Measurements from ENCODE around the gene PCMT1. TPM values are rescaled to one million over a fixed set of nuclear protein-coding genes. Genes with fewer than 3 reads are reported as not detected.

Gene PCMT1
- total and polyA plus RNA-seq, 2 donors: 60.3 to 70.6 TPM

GRCh38 chr6:149815788-149816187 is 66.2 kb downstream of the PCMT1 start:
- no peaks in the 10 kb centered on the region for H3K9me3 ChIP-seq (ENCODE audit: control insufficient read depth in 2 of 2, insufficient read depth in 1 of 2, low read length in 1 of 2)
- no peak for DNase-seq (ENCODE audit: low read depth in 6 of 9, low spot score in 9 of 9)
- no peaks in the 10 kb centered on the region for H3K27me3 ChIP-seq (ENCODE audit: control insufficient read depth in 2 of 2, insufficient read depth in 1 of 2, low read length in 1 of 2)
- H3K27ac ChIP-seq (ENCODE audit: low read depth in 1 of 2, low read length in 1 of 2): no peak overlapping the region
- 98% methylated on average over 4 of the region's 4 CpGs for WGBS
- H3K4me1 ChIP-seq (ENCODE audit: control insufficient read depth in 2 of 2, insufficient read depth in 2 of 2, low read length in 2 of 2): no peaks in the 10 kb centered on the region
- H3K4me3 ChIP-seq (ENCODE audit: low read length in 2 of 2): no peak overlapping the region
- peaks cover 0 to 10% of the 10 kb centered on the region in 2 donors for H3K36me3 ChIP-seq (ENCODE audit: control insufficient read depth in 2 of 2, insufficient read depth in 2 of 2, low read length in 1 of 2)

GRCh38 chr6:149820506-149820905 is 71.0 kb downstream of the PCMT1 start:
- Histone ChIP-seq H3K4me3 (ENCODE audit: low read length in 2 of 2) (no peak overlapping the region), H3K36me3 (ENCODE audit: control insufficient read depth in 2 of 2, insufficient read depth in 2 of 2, low read length in 1 of 2) (no peaks in the 10 kb centered on the region), H3K9me3 (ENCODE audit: control insufficient read depth in 2 of 2, insufficient read depth in 1 of 2, low read length in 1 of 2) (no peaks in the 10 kb centered on the region), H3K4me1 (ENCODE audit: control insufficient read depth in 2 of 2, insufficient read depth in 2 of 2, low read length in 2 of 2) (no peaks in the 10 kb centered on the region), H3K27me3 (ENCODE audit: control insufficient read depth in 2 of 2, insufficient read depth in 1 of 2, low read length in 1 of 2) (no peaks in the 10 kb centered on the region), H3K27ac (ENCODE audit: low read depth in 1 of 2, low read length in 1 of 2) (no peak overlapping the region)
- 98% methylated on average over 7 of the region's 7 CpGs for WGBS
- DNase-seq (ENCODE audit: low read depth in 6 of 9, low spot score in 9 of 9): no peak

- no peaks in the 10 kb centered on the region for H3K9me3 ChIP-seq (ENCODE audit: control insufficient read depth in 2 of 2, insufficient read depth in 1 of 2, low read length in 1 of 2)
- no peak for DNase-seq (ENCODE audit: low read depth in 6 of 9, low spot score in 9 of 9)
- no peaks in the 10 kb centered on the region for H3K27me3 ChIP-seq (ENCODE audit: control insufficient read depth in 2 of 2, insufficient read depth in 1 of 2, low read length in 1 of 2)
- no peak overlapping the region for H3K4me3 ChIP-seq (ENCODE audit: low read length in 2 of 2)
- 98% methylated on average over 1 of the region's 1 CpG for WGBS
- H3K27ac ChIP-seq (ENCODE audit: low read depth in 1 of 2, low read length in 1 of 2): no peak overlapping the region
- no peaks in the 10 kb centered on the region for H3K36me3 ChIP-seq (ENCODE audit: control insufficient read depth in 2 of 2, insufficient read depth in 2 of 2, low read length in 1 of 2)
- no peaks in the 10 kb centered on the region for H3K4me1 ChIP-seq (ENCODE audit: control insufficient read depth in 2 of 2, insufficient read depth in 2 of 2, low read length in 2 of 2)
These were observed 72.0 kb downstream of the PCMT1 start for GRCh38 chr6:149821492-149821891.

- no peak overlapping the region for H3K4me3 ChIP-seq (ENCODE audit: low read length in 2 of 2)
- no peak overlapping the region for H3K27ac ChIP-seq (ENCODE audit: low read depth in 1 of 2, low read length in 1 of 2)
- no peaks in the 10 kb centered on the region for H3K9me3 ChIP-seq (ENCODE audit: control insufficient read depth in 2 of 2, insufficient read depth in 1 of 2, low read length in 1 of 2)
- no peaks in the 10 kb centered on the region for H3K36me3 ChIP-seq (ENCODE audit: control insufficient read depth in 2 of 2, insufficient read depth in 2 of 2, low read length in 1 of 2)
- DNase-seq (ENCODE audit: low read depth in 6 of 9, low spot score in 9 of 9): no peak
- no peaks in the 10 kb centered on the region for H3K27me3 ChIP-seq (ENCODE audit: control insufficient read depth in 2 of 2, insufficient read depth in 1 of 2, low read length in 1 of 2)
- H3K4me1 ChIP-seq (ENCODE audit: control insufficient read depth in 2 of 2, insufficient read depth in 2 of 2, low read length in 2 of 2): no peaks in the 10 kb centered on the region
- WGBS: 94% methylated on average over 4 of the region's 4 CpGs
These were observed 73.5 kb downstream of the PCMT1 start for GRCh38 chr6:149823013-149823412.

- no peaks in the 10 kb centered on the region for H3K27me3 ChIP-seq (ENCODE audit: control insufficient read depth in 2 of 2, insufficient read depth in 1 of 2, low read length in 1 of 2)
- no peak for DNase-seq (ENCODE audit: low read depth in 6 of 9, low spot score in 9 of 9)
- H3K36me3 ChIP-seq (ENCODE audit: control insufficient read depth in 2 of 2, insufficient read depth in 2 of 2, low read length in 1 of 2): no peaks in the 10 kb centered on the region
- no peaks in the 10 kb centered on the region for H3K9me3 ChIP-seq (ENCODE audit: control insufficient read depth in 2 of 2, insufficient read depth in 1 of 2, low read length in 1 of 2)
- no peak overlapping the region for H3K4me3 ChIP-seq (ENCODE audit: low read length in 2 of 2)
- H3K27ac ChIP-seq (ENCODE audit: low read depth in 1 of 2, low read length in 1 of 2): no peak overlapping the region
- H3K4me1 ChIP-seq (ENCODE audit: control insufficient read depth in 2 of 2, insufficient read depth in 2 of 2, low read length in 2 of 2): no peaks in the 10 kb centered on the region
- 97% methylated on average over 4 of the region's 4 CpGs for WGBS
These were observed 75.8 kb downstream of the PCMT1 start for GRCh38 chr6:149825292-149825691.

GRCh38 chr6:149830731-149831307 is 81.3 kb downstream of the PCMT1 start:
- no peak for DNase-seq (ENCODE audit: low read depth in 6 of 9, low spot score in 9 of 9)
- no peak overlapping the region for H3K4me3 ChIP-seq (ENCODE audit: low read length in 2 of 2)
- no peak overlapping the region for H3K27ac ChIP-seq (ENCODE audit: low read depth in 1 of 2, low read length in 1 of 2)
- no peaks in the 10 kb centered on the region for H3K4me1 ChIP-seq (ENCODE audit: control insufficient read depth in 2 of 2, insufficient read depth in 2 of 2, low read length in 2 of 2)
- no peaks in the 10 kb centered on the region for H3K36me3 ChIP-seq (ENCODE audit: control insufficient read depth in 2 of 2, insufficient read depth in 2 of 2, low read length in 1 of 2)
- peaks cover 0 to 4% of the 10 kb centered on the region in 2 donors for H3K9me3 ChIP-seq (ENCODE audit: control insufficient read depth in 2 of 2, insufficient read depth in 1 of 2, low read length in 1 of 2)
- peaks cover 0 to 2% of the 10 kb centered on the region in 2 donors for H3K27me3 ChIP-seq (ENCODE audit: control insufficient read depth in 2 of 2, insufficient read depth in 1 of 2, low read length in 1 of 2)
- WGBS: 93% methylated on average over 7 of the region's 7 CpGs

- Histone ChIP-seq H3K4me3 (ENCODE audit: low read length in 2 of 2) (no peak overlapping the region), H3K27ac (ENCODE audit: low read depth in 1 of 2, low read length in 1 of 2) (no peak overlapping the region), H3K36me3 (ENCODE audit: control insufficient read depth in 2 of 2, insufficient read depth in 2 of 2, low read length in 1 of 2) (no peaks in the 10 kb centered on the region), H3K4me1 (ENCODE audit: control insufficient read depth in 2 of 2, insufficient read depth in 2 of 2, low read length in 2 of 2) (no peaks in the 10 kb centered on the region), H3K9me3 (ENCODE audit: control insufficient read depth in 2 of 2, insufficient read depth in 1 of 2, low read length in 1 of 2) (peaks cover 0 to 4% of the 10 kb centered on the region in 2 donors), H3K27me3 (ENCODE audit: control insufficient read depth in 2 of 2, insufficient read depth in 1 of 2, low read length in 1 of 2) (peaks cover 0 to 5% of the 10 kb centered on the region in 2 donors)
- WGBS: 91% methylated on average over 6 of the region's 6 CpGs
- DNase-seq (ENCODE audit: low read depth in 6 of 9, low spot score in 9 of 9): no peak
These were observed 81.8 kb downstream of the PCMT1 start for GRCh38 chr6:149831308-149831820.

GRCh38 chr6:149833651-149834050 is 84.1 kb downstream of the PCMT1 start:
- Histone ChIP-seq H3K4me3 (ENCODE audit: low read length in 2 of 2) (no peak overlapping the region), H3K27me3 (ENCODE audit: control insufficient read depth in 2 of 2, insufficient read depth in 1 of 2, low read length in 1 of 2) (peaks cover 0 to 6% of the 10 kb centered on the region in 2 donors), H3K27ac (ENCODE audit: low read depth in 1 of 2, low read length in 1 of 2) (no peak overlapping the region), H3K4me1 (ENCODE audit: control insufficient read depth in 2 of 2, insufficient read depth in 2 of 2, low read length in 2 of 2) (no peaks in the 10 kb centered on the region), H3K36me3 (ENCODE audit: control insufficient read depth in 2 of 2, insufficient read depth in 2 of 2, low read length in 1 of 2) (no peaks in the 10 kb centered on the region), H3K9me3 (ENCODE audit: control insufficient read depth in 2 of 2, insufficient read depth in 1 of 2, low read length in 1 of 2) (peaks cover 0 to 4% of the 10 kb centered on the region in 2 donors)
- DNase-seq (ENCODE audit: low read depth in 6 of 9, low spot score in 9 of 9): no peak
- 97% methylated on average over 3 of the region's 3 CpGs for WGBS

GRCh38 chr6:149834513-149835481 is 85.3 kb downstream of the PCMT1 start:
- H3K27me3 ChIP-seq (ENCODE audit: control insufficient read depth in 2 of 2, insufficient read depth in 1 of 2, low read length in 1 of 2): peaks cover 0 to 8% of the 10 kb centered on the region in 2 donors
- H3K9me3 ChIP-seq (ENCODE audit: control insufficient read depth in 2 of 2, insufficient read depth in 1 of 2, low read length in 1 of 2): peaks cover 0 to 4% of the 10 kb centered on the region in 2 donors
- 58% methylated on average over 5 of the region's 5 CpGs for WGBS
- no peak overlapping the region for H3K4me3 ChIP-seq (ENCODE audit: low read length in 2 of 2)
- no peaks in the 10 kb centered on the region for H3K36me3 ChIP-seq (ENCODE audit: control insufficient read depth in 2 of 2, insufficient read depth in 2 of 2, low read length in 1 of 2)
- no peaks in the 10 kb centered on the region for H3K4me1 ChIP-seq (ENCODE audit: control insufficient read depth in 2 of 2, insufficient read depth in 2 of 2, low read length in 2 of 2)
- DNase-seq (ENCODE audit: low read depth in 6 of 9, low spot score in 9 of 9): peak; percentile 23 to 92 (median 83)
- H3K27ac ChIP-seq (ENCODE audit: low read depth in 1 of 2, low read length in 1 of 2): no peak overlapping the region
